ENCODE results near the gene UAP1L1.
A peak's percentile ranks its signal among the peaks of the same experiment; 100 is the strongest.
"Not testable (repeated sequence)": the region's sequence is repeated elsewhere in the genome, so short reads cannot be mapped to it uniquely, and the experiment has no call there.

The UAP1L1 gene

GRCh38 chr9:137062798-137063197 lies 14.5 kb upstream of the UAP1L1 start:
- H3K27ac Mint-ChIP-seq; H3K4me3 Mint-ChIP-seq; H3K27me3 Mint-ChIP-seq; H3K36me3 Mint-ChIP-seq; H3K9me3 Mint-ChIP-seq (ENCODE audit: low read depth); H3K4me1 Mint-ChIP-seq (ENCODE audit: low read depth): not testable (repeated sequence)

GRCh38 chr9:137063311-137064026 lies 13.8 kb upstream of the UAP1L1 start:
- H3K27me3 Mint-ChIP-seq = no peaks in the 10 kb centered on the region
- H3K36me3 Mint-ChIP-seq = no peaks in the 10 kb centered on the region
- no peak overlapping the region for H3K27ac Mint-ChIP-seq
- H3K4me3 Mint-ChIP-seq = no peak overlapping the region
- peaks cover 4% of the 10 kb centered on the region for H3K4me1 Mint-ChIP-seq (ENCODE audit: low read depth)
- no peaks in the 10 kb centered on the region for H3K9me3 Mint-ChIP-seq (ENCODE audit: low read depth)

- Mint-ChIP-seq H3K27me3 (no peaks in the 10 kb centered on the region), H3K36me3 (no peaks in the 10 kb centered on the region), H3K4me3 (no peak overlapping the region), H3K9me3 (ENCODE audit: low read depth) (no peaks in the 10 kb centered on the region), H3K27ac (no peak overlapping the region), H3K4me1 (ENCODE audit: low read depth) (peaks cover 4% of the 10 kb centered on the region)
Measured at GRCh38 chr9:137064027-137064879, 13.1 kb upstream of the UAP1L1 start.

- Mint-ChIP-seq H3K9me3 (ENCODE audit: low read depth) (no peaks in the 10 kb centered on the region), H3K36me3 (no peaks in the 10 kb centered on the region), H3K4me1 (ENCODE audit: low read depth) (peaks cover 4% of the 10 kb centered on the region), H3K27ac (no peak overlapping the region), H3K27me3 (no peaks in the 10 kb centered on the region), H3K4me3 (no peak overlapping the region)
Measured at GRCh38 chr9:137064880-137065164, 12.5 kb upstream of the UAP1L1 start.

GRCh38 chr9:137065336-137065967 lies 11.9 kb upstream of the UAP1L1 start:
- Mint-ChIP-seq H3K27ac (no peak overlapping the region), H3K36me3 (no peaks in the 10 kb centered on the region), H3K4me3 (no peak overlapping the region), H3K27me3 (no peaks in the 10 kb centered on the region), H3K9me3 (ENCODE audit: low read depth) (no peaks in the 10 kb centered on the region), H3K4me1 (ENCODE audit: low read depth) (peaks cover 4% of the 10 kb centered on the region)

GRCh38 chr9:137066096-137066861 lies 11.0 kb upstream of the UAP1L1 start:
- Mint-ChIP-seq H3K4me3 (no peak overlapping the region), H3K4me1 (ENCODE audit: low read depth) (peaks cover 9% of the 10 kb centered on the region), H3K9me3 (ENCODE audit: low read depth) (no peaks in the 10 kb centered on the region), H3K27me3 (no peaks in the 10 kb centered on the region), H3K27ac (no peak overlapping the region), H3K36me3 (no peaks in the 10 kb centered on the region)

GRCh38 chr9:137067860-137068538 lies 9.3 kb upstream of the UAP1L1 start:
- Mint-ChIP-seq H3K27ac (no peak overlapping the region), H3K4me1 (ENCODE audit: low read depth) (peaks cover 9% of the 10 kb centered on the region), H3K27me3 (no peaks in the 10 kb centered on the region), H3K9me3 (ENCODE audit: low read depth) (no peaks in the 10 kb centered on the region), H3K4me3 (peak overlapping the region; percentile 42), H3K36me3 (no peaks in the 10 kb centered on the region)

- no peaks in the 10 kb centered on the region for H3K27me3 Mint-ChIP-seq
- no peak overlapping the region for H3K27ac Mint-ChIP-seq
- H3K36me3 Mint-ChIP-seq = no peaks in the 10 kb centered on the region
- peaks cover 9% of the 10 kb centered on the region for H3K4me1 Mint-ChIP-seq (ENCODE audit: low read depth)
- H3K4me3 Mint-ChIP-seq = peak overlapping the region; percentile 38
- no peaks in the 10 kb centered on the region for H3K9me3 Mint-ChIP-seq (ENCODE audit: low read depth)
Measured at GRCh38 chr9:137068539-137069507, 8.5 kb upstream of the UAP1L1 start.

GRCh38 chr9:137069508-137070091 lies 7.7 kb upstream of the UAP1L1 start:
- H3K4me3 Mint-ChIP-seq = peak overlapping the region; percentile 38
- H3K9me3 Mint-ChIP-seq (ENCODE audit: low read depth) = no peaks in the 10 kb centered on the region
- H3K4me1 Mint-ChIP-seq (ENCODE audit: low read depth) = peaks cover 9% of the 10 kb centered on the region

GRCh38 chr9:137070201-137070905 lies 7.0 kb upstream of the UAP1L1 start, which contains the start of gene SAPCD2:
TSS of gene SAPCD2 (minus strand) at chr9:137070557. CDS start at chr9:137070460, 97 bp downstream.
- Mint-ChIP-seq H3K4me3 (peak within 1 kb of the TSS; percentile 78), H3K9me3 (ENCODE audit: low read depth) (no peaks in the 10 kb centered on the region), H3K4me1 (ENCODE audit: low read depth) (peaks cover 9% of the 10 kb centered on the region), H3K27me3 (no peaks in the 10 kb centered on the region), H3K27ac (no peak within 1 kb of the TSS), H3K36me3 (no peaks in the 10 kb centered on the region)

More at GRCh38 chr9:137069508-137070091, 7.7 kb upstream of the UAP1L1 start:
- no peak overlapping the region for H3K27ac Mint-ChIP-seq
- H3K27me3 Mint-ChIP-seq = no peaks in the 10 kb centered on the region
- no peaks in the 10 kb centered on the region for H3K36me3 Mint-ChIP-seq

- no peaks in the 10 kb centered on the region for H3K9me3 Mint-ChIP-seq (ENCODE audit: low read depth)
- H3K36me3 Mint-ChIP-seq = no peaks in the 10 kb centered on the region
- H3K27ac Mint-ChIP-seq = no peak overlapping the region
- peak overlapping the region; percentile 78 for H3K4me3 Mint-ChIP-seq
- no peaks in the 10 kb centered on the region for H3K27me3 Mint-ChIP-seq
- peaks cover 9% of the 10 kb centered on the region for H3K4me1 Mint-ChIP-seq (ENCODE audit: low read depth)
Measured at GRCh38 chr9:137070906-137071275, 6.4 kb upstream of the UAP1L1 start.

- peak overlapping the region; percentile 78 for H3K4me3 Mint-ChIP-seq
- H3K27me3 Mint-ChIP-seq = no peaks in the 10 kb centered on the region
- H3K4me1 Mint-ChIP-seq (ENCODE audit: low read depth) = peaks cover 9% of the 10 kb centered on the region
- H3K36me3 Mint-ChIP-seq = no peaks in the 10 kb centered on the region
- no peak overlapping the region for H3K27ac Mint-ChIP-seq
- no peaks in the 10 kb centered on the region for H3K9me3 Mint-ChIP-seq (ENCODE audit: low read depth)
Measured at GRCh38 chr9:137071282-137071681, 6.0 kb upstream of the UAP1L1 start.

GRCh38 chr9:137073992-137074399 lies 3.3 kb upstream of the UAP1L1 start:
- Mint-ChIP-seq H3K27me3 (no peaks in the 10 kb centered on the region), H3K4me3 (no peak overlapping the region), H3K9me3 (ENCODE audit: low read depth) (no peaks in the 10 kb centered on the region), H3K27ac (no peak overlapping the region), H3K36me3 (no peaks in the 10 kb centered on the region), H3K4me1 (ENCODE audit: low read depth) (peaks cover 6% of the 10 kb centered on the region)
